HG03039 (cell line): ENCODE measurements around the gene SOX6.

Experiments
- ATAC-seq: cut with Tn5 transposase; IDR thresholded peaks from one replicate; pipeline ENCODE4 v1.9.1; 2021; ENCODE audit warnings: mild to moderate bottlenecking, moderate library complexity; ENCODE audit not compliant: unreplicated experiment

SOX6 gene

GRCh38 chr11:16365581-16366228, 9.4 kb upstream of the SOX6 start:
- no peak for ATAC-seq

- no peak for ATAC-seq
Observed at GRCh38 chr11:16364254-16364653, 7.9 kb upstream of the SOX6 start.

GRCh38 chr11:16363706-16364105, 7.4 kb upstream of the SOX6 start:
- ATAC-seq = no peak

- ATAC-seq = no peak
Observed at GRCh38 chr11:16361108-16361865, 4.9 kb upstream of the SOX6 start.

- no peak for ATAC-seq
Observed at GRCh38 chr11:16359369-16359768, 3.0 kb upstream of the SOX6 start.

GRCh38 chr11:16358726-16359125, 2.4 kb upstream of the SOX6 start:
- ATAC-seq = no peak

GRCh38 chr11:16357775-16358174, 1.4 kb upstream of the SOX6 start:
- no peak for ATAC-seq

- no peak for ATAC-seq
Observed at GRCh38 chr11:16356761-16357393, 531 bp upstream of the SOX6 start.

- ATAC-seq = no peak
Observed at GRCh38 chr11:16352707-16353106, 3.6 kb downstream of the SOX6 start.

GRCh38 chr11:16350125-16350524, 6.2 kb downstream of the SOX6 start:
- no peak for ATAC-seq

GRCh38 chr11:16347928-16348685, 8.2 kb downstream of the SOX6 start:
- ATAC-seq = no peak

- no peak for ATAC-seq
Observed at GRCh38 chr11:16346975-16347374, 9.4 kb downstream of the SOX6 start.

GRCh38 chr11:16341853-16342252, 14.5 kb downstream of the SOX6 start:
- ATAC-seq = no peak

GRCh38 chr11:16338393-16338792, 18.0 kb downstream of the SOX6 start:
- ATAC-seq = no peak

GRCh38 chr11:16337421-16338213, 18.7 kb downstream of the SOX6 start:
- ATAC-seq = no peak

- no peak for ATAC-seq
Observed at GRCh38 chr11:16336721-16337120, 19.6 kb downstream of the SOX6 start.

- no peak for ATAC-seq
Observed at GRCh38 chr11:16336204-16336603, 20.1 kb downstream of the SOX6 start.

- no peak for ATAC-seq
Observed at GRCh38 chr11:16335236-16335962, 20.9 kb downstream of the SOX6 start.

GRCh38 chr11:16326679-16327297, 29.6 kb downstream of the SOX6 start:
- no peak for ATAC-seq
